HG03280 (cell line): Measurements from ENCODE around the gene CT45A6.
"Not testable (repeated sequence)": the region's sequence is repeated elsewhere in the genome, so short reads cannot be mapped to it uniquely, and the experiment has no call there.

Experiments used
- ATAC-seq: cut with Tn5 transposase; IDR thresholded peaks from one replicate; pipeline ENCODE4 v1.9.1; 2021; ENCODE audit warnings: mild to moderate bottlenecking, moderate library complexity; ENCODE audit not compliant: unreplicated experiment

Gene CT45A6

DNA sequence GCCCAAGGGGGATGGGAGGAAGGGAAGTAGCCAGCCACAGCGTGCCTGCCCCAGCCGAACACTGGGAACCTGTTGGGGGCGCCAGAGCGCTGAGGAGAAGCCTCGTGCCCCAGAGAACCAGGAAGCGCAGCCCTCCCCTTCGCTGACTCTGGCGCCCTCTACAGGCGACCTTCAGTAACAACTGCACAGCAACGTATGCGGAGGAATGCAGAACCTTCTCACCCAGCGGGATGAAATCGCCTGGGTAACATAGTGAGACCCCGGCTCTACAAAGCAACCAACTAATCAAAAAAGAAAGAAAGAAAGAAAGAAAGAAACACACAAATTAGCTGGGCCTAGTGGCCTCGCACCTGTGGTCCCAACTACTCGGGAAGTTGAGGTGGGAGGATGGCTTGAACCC, at the start of gene CT45A6:
Gene CT45A6, minus strand, starts transcription at position 101 of the 400 bp plus-strand sequence. CDS start 3,794 bp downstream, outside the sequence.
- ATAC-seq: not testable (repeated sequence)

GRCh38 chrX:135837180-135837579, 34.6 kb upstream of the CT45A6 start, which contains the start of gene CT45A7:
Gene CT45A7 (minus strand): TSS chrX:135837280. CDS start chrX:135833533, 3,747 bp downstream.
- not testable (repeated sequence) for ATAC-seq

- not testable (repeated sequence) for ATAC-seq
These were observed 17.3 kb upstream of the CT45A6 start, which contains the start of gene CT45A2 for GRCh38 chrX:135819912-135820311. Gene CT45A2 (minus strand): TSS chrX:135820012. CDS start chrX:135816265, 3,747 bp downstream.

- not testable (repeated sequence) for ATAC-seq
These were observed 17.2 kb downstream of the CT45A6 start, which contains the start of gene CT45A5 for GRCh38 chrX:135785403-135785802. Gene CT45A5 (minus strand): TSS chrX:135785503. CDS start chrX:135781729, 3,774 bp downstream.

DNA sequence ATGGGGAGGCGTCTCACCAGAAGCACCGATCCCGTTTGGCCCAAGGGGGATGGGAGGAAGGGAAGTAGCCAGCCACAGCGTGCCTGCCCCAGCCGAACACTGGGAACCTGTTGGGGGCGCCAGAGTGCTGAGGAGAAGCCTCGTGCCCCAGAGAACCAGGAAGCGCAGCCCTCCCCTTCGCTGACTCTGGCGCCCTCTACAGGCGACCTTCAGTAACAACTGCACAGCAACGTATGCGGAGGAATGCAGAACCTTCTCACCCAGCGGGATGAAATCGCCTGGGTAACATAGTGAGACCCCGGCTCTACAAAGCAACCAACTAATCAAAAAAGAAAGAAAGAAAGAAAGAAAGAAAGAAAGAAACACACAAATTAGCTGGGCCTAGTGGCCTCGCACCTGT, 34.5 kb downstream of the CT45A6 start, which contains the start of gene CT45A3:
Gene CT45A3, minus strand, starts transcription at position 101 of the 400 bp plus-strand sequence. CDS start 3,747 bp downstream, outside the sequence.
- ATAC-seq: not testable (repeated sequence)

DNA sequence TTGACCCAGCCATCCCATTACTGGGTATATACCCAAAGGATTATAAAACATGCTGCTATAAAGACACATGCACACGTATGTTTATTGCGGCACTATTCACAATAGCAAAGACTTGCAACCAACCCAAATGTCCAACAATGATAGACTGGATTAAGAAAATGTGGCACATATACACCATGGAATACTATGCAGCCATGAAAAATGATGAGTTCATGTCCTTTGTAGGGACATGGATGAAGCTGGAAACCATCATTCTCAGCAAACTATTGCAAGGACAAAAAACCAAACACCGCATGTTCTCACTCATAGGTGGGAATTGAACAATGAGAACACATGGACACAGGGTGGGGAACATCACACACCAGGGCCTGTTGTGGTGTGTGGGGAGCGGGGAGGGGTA, 57.8 kb downstream of the CT45A6 start:
- ATAC-seq: not testable (repeated sequence)
